Common myeloid progenitor, CD34-positive (primary cell): Measurements from ENCODE around the gene MARS1.

Experiments used
- CTCF ChIA-PET: fragments of 350-600 bp; sonication (Branson Sonifier 250); formaldehyde crosslinking; loops from one replicate; lab custom pipeline; 2021; ENCODE audit warnings: antibody characterized with exemption; lab: Charles Lee
- POLR2A ChIA-PET: fragments of 350-600 bp; sonication (Branson Sonifier 250); formaldehyde crosslinking; loops from one replicate; lab custom pipeline; 2021; ENCODE audit warnings: antibody characterized with exemption; lab: Charles Lee
- DNase-seq, 3 donors: peaks; one replicate each; pipeline versions ENCODE4 v3.0.0 to v3.0.0-alpha.2; 2013
- H3K27ac ChIP-seq, 2 experiments: 1 replicate in 1 of 2; 2 replicates in 1 of 2; pipeline ENCODE4 v1.7.0; 2013; ENCODE audit warnings: inconsistent platforms in 2 of 2, low read length in 2 of 2, mild to moderate bottlenecking in 2 of 2, low read depth in 1 of 2, moderate library complexity in 1 of 2; ENCODE audit not compliant: severe bottlenecking in 2 of 2, insufficient read depth in 1 of 2, poor library complexity in 1 of 2
- H3K27me3 ChIP-seq, 5 experiments: replicated peaks in 2 of 5; 1 replicate in 3 of 5; 2 replicates in 2 of 5; pipeline versions ENCODE4 v1.6.1 to v1.7.0; 2013; ENCODE audit warnings: low read length in 4 of 5, mild to moderate bottlenecking in 2 of 5, moderate library complexity in 2 of 5, inconsistent platforms in 1 of 5; ENCODE audit not compliant: insufficient read depth in 5 of 5, control insufficient read depth in 4 of 5
- H3K36me3 ChIP-seq, 4 experiments: 1 replicate in 2 of 4; 2 replicates in 2 of 4; pipeline versions ENCODE4 v1.6.1 to v1.7.0; 2013; ENCODE audit warnings: low read length in 3 of 4, control low read depth in 1 of 4, mild to moderate bottlenecking in 1 of 4; ENCODE audit not compliant: control insufficient read depth in 4 of 4, insufficient read depth in 4 of 4
- H3K4me1 ChIP-seq, 4 experiments: 1 replicate in 3 of 4; 2 replicates in 1 of 4; pipeline versions ENCODE4 v1.6.1 to v1.7.1; 2013; ENCODE audit warnings: low read length in 3 of 4, mild to moderate bottlenecking in 3 of 4, control low read depth in 1 of 4, inconsistent platforms in 1 of 4, moderate library complexity in 1 of 4; ENCODE audit not compliant: control insufficient read depth in 4 of 4, insufficient read depth in 4 of 4; ENCODE audit errors: control extremely low read depth in 1 of 4
- H3K4me3 ChIP-seq, 7 experiments: 1 replicate in 4 of 7; 2 replicates in 3 of 7; pipeline versions ENCODE4 v1.5.1 to v1.7.0; 2013; ENCODE audit warnings: mild to moderate bottlenecking in 7 of 7, low read length in 6 of 7, moderate library complexity in 6 of 7, inconsistent platforms in 2 of 7, low read depth in 2 of 7, control low read depth in 1 of 7; ENCODE audit not compliant: insufficient read depth in 4 of 7, control insufficient read depth in 1 of 7; ENCODE audit errors: extremely low read depth in 1 of 7
- H3K9me3 ChIP-seq, 5 experiments: 1 replicate in 4 of 5; 2 replicates in 1 of 5; pipeline versions ENCODE4 v1.6.1 to v1.7.1; 2013; ENCODE audit warnings: low read length in 4 of 5, mild to moderate bottlenecking in 2 of 5, inconsistent platforms in 1 of 5, low read depth in 1 of 5, moderate library complexity in 1 of 5; ENCODE audit not compliant: control insufficient read depth in 4 of 5, insufficient read depth in 2 of 5; ENCODE audit errors: control extremely low read depth in 1 of 5
- WGBS: methylation state at CpG from one replicate; pipeline ENCODE4 v1.1.5; 2013; ENCODE audit not compliant: insufficient coverage; 5-methylcytosine and 5-hydroxymethylcytosine counted together

The MARS1 gene

DNA sequence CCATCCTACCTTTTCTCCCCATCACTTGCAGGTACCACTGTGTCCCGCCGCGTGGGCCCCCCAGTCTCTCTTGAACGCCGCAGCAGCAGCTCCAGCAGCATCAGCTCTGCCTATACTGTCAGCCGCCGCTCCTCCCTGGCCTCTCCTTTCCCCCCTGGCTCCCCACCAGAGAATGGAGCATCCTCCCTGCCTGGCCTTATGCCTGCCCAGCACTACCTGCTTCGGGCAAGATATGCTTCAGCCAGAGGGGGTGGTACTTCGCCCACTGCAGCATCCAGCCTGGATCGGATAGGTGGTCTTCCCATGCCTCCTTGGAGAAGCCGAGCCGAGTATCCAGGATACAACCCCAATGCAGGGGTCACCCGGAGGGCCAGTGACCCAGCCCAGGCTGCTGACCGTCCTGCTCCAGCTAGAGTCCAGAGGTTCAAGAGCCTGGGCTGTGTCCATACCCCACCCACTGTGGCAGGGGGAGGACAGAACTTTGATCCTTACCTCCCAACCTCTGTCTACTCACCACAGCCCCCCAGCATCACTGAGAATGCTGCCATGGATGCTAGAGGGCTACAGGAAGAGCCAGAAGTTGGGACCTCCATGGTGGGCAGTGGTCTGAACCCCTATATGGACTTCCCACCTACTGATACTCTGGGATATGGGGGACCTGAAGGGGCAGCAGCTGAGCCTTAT lies 17.4 kb upstream of the MARS1 start:
- H3K4me1 ChIP-seq: peaks cover 3 to 8% (median 5%) of the 10 kb centered on the region in 4 experiments
- CTCF ChIA-PET: interaction anchor here (1.0 to 16.7 kb wide), 6 partner anchors 8 to 75 kb away, joined by 3 to 184 read pairs (median 6); partner anchors contain the start of genes ARHGAP9, GLI1 and INHBE

DNA sequence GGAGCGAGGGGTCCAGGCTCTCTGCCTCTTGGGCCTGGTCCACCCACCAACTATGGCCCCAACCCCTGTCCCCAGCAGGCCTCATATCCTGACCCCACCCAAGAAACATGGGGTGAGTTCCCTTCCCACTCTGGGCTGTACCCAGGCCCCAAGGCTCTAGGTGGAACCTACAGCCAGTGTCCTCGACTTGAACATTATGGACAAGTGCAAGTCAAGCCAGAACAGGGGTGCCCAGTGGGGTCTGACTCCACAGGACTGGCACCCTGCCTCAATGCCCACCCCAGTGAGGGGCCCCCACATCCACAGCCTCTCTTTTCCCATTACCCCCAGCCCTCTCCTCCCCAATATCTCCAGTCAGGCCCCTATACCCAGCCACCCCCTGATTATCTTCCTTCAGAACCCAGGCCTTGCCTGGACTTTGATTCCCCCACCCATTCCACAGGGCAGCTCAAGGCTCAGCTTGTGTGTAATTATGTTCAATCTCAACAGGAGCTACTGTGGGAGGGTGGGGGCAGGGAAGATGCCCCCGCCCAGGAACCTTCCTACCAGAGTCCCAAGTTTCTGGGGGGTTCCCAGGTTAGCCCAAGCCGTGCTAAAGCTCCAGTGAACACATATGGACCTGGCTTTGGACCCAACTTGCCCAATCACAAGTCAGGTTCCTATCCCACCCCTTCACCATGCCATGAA lies 16.8 kb upstream of the MARS1 start:
- H3K9me3 ChIP-seq: no peaks in the 10 kb centered on the region
- no peak for DNase-seq
- no peaks in the 10 kb centered on the region for H3K27me3 ChIP-seq
- POLR2A ChIA-PET: interaction anchor here (0.7 kb wide), 1 partner anchor 64 kb away, joined by 3 read pairs; no protein-coding TSS in a partner anchor
- H3K4me1 ChIP-seq: peaks cover 3 to 15% (median 12%) of the 10 kb centered on the region in 4 experiments
- CTCF ChIA-PET: interaction anchor here (1.0 to 16.7 kb wide), 6 partner anchors 9 to 16 kb away, joined by 4 to 184 read pairs (median 6); partner anchors contain the start of genes ARHGAP9, GLI1 and INHBE
- H3K27ac ChIP-seq: no peak overlapping the region
- peaks cover 20 to 73% (median 58%) of the 10 kb centered on the region in 4 experiments for H3K36me3 ChIP-seq
- WGBS: 100% methylated on average over 1 of the region's 4 CpGs
- H3K4me3 ChIP-seq: no peak overlapping the region

More for the DNA sequence above, 17.4 kb upstream of the MARS1 start:
- H3K27ac ChIP-seq: no peak overlapping the region
- H3K9me3 ChIP-seq: no peaks in the 10 kb centered on the region
- POLR2A ChIA-PET: interaction anchor here (0.7 kb wide), 1 partner anchor 64 kb away, joined by 3 read pairs; no protein-coding TSS in a partner anchor
- DNase-seq: no peak
- 96% methylated on average over 11 of the region's 14 CpGs for WGBS
- peaks cover 20 to 72% (median 58%) of the 10 kb centered on the region in 4 experiments for H3K36me3 ChIP-seq
- no peaks in the 10 kb centered on the region for H3K27me3 ChIP-seq
- no peak overlapping the region for H3K4me3 ChIP-seq

DNA sequence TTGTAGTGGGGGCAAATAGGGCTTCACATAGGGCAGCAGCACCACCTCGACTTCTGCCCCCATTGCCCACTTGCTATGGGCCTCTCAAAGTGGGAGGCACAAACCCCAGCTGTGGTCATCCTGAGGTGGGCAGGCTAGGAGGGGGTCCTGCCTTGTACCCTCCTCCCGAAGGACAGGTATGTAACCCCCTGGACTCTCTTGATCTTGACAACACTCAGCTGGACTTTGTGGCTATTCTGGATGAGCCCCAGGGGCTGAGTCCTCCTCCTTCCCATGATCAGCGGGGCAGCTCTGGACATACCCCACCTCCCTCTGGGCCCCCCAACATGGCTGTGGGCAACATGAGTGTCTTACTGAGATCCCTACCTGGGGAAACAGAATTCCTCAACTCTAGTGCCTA lies 16.2 kb upstream of the MARS1 start:
- DNase-seq: no peak
- ChIA-PET POLR2A (no interaction called here), CTCF (interaction anchor here (1.0 to 16.7 kb wide), 5 partner anchors 9 to 16 kb away, joined by 4 to 184 read pairs (median 5); partner anchors contain the start of genes GLI1 and INHBE)
- Histone ChIP-seq H3K27me3 (no peaks in the 10 kb centered on the region), H3K36me3 (peaks cover 20 to 73% (median 58%) of the 10 kb centered on the region in 4 experiments), H3K27ac (no peak overlapping the region), H3K4me3 (no peak overlapping the region), H3K9me3 (no peaks in the 10 kb centered on the region), H3K4me1 (peaks cover 3 to 20% (median 17%) of the 10 kb centered on the region in 4 experiments)
- WGBS: 100% methylated on average over 3 of the region's 3 CpGs

DNA sequence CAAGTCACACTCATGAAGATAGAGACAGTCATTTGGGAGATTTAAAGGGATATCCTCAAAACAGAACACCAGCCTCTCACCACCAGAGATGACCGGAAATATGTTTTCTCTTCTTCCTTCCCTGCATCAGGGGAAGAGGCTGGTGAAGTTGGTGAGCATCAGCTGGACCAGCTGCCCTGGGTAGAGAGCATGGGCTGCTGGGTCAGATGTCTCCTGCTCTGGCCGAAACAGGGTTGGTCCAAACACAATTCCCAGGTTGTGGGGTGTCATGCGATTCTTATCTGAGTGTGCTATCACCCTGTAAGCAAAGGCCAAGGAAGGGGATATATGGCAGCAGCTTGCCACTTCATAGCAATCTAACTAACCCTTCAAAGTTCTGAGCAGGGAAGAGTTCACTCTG lies 15.5 kb upstream of the MARS1 start:
- WGBS: 100% methylated on average over 3 of the region's 3 CpGs
- peak overlapping the region in 1 of 2 experiments; percentile 6 for H3K27ac ChIP-seq
- H3K36me3 ChIP-seq: peaks cover 20 to 73% (median 58%) of the 10 kb centered on the region in 4 experiments
- no peaks in the 10 kb centered on the region for H3K27me3 ChIP-seq
- peaks cover 3 to 28% (median 23%) of the 10 kb centered on the region in 4 experiments for H3K4me1 ChIP-seq
- no peak for DNase-seq
- H3K4me3 ChIP-seq: no peak overlapping the region
- CTCF ChIA-PET: interaction anchor here (1.0 to 16.7 kb wide), 5 partner anchors 8 to 21 kb away, joined by 3 to 184 read pairs (median 4); partner anchors contain the start of genes GLI1 and INHBE
- no peaks in the 10 kb centered on the region for H3K9me3 ChIP-seq
- POLR2A ChIA-PET: no interaction called here

DNA sequence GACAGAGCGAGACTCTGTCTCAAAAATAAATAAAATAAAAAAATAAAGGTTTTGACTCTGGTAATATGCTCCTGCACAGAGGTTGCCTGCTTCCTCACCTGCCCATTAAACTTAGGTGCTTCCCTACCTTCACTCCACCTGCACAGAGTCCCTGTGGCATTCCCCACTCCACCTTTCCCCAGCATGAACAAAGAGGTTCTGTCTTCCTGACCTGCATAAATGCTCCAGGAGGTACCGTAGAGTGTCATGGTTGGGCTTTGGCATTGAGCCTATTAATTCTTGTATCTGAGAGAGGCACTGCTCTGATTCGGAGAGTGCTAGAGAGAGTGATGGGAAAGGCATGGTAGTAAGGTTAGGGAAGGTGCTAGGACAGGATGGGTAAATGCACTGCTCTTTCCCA lies 14.5 kb upstream of the MARS1 start:
- WGBS: no CpG with 5 or more reads among the region's 3 CpGs

DNA sequence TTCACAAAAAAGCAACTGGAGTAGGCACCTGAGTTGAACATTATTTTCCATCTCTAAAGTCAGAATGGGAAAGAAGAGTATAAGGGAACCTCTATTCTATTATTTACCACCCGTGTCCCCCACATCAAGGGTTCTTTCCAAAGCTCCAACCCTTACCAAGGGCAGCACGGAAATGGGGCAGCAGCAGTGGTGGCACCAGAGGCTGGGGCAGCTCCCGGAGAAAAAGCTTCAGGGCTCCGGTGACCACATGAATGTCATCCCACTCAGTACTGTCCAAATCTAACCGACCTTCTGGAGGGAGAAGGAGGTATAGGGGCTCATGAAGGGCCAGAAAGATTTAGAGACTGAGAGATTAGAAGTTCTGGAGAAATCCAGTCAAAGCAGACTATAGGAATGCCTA lies 14.0 kb upstream of the MARS1 start:
- Histone ChIP-seq H3K4me3 (no peak overlapping the region), H3K36me3 (peaks cover 20 to 64% (median 53%) of the 10 kb centered on the region in 4 experiments), H3K27me3 (no peaks in the 10 kb centered on the region), H3K27ac (no peak overlapping the region), H3K9me3 (no peaks in the 10 kb centered on the region), H3K4me1 (peaks cover 10 to 41% (median 37%) of the 10 kb centered on the region in 4 experiments)
- ChIA-PET CTCF (interaction anchor here (0.8 to 16.7 kb wide), 8 partner anchors 12 to 152 kb away, joined by 3 to 184 read pairs (median 3); partner anchors contain the start of gene GLI1), POLR2A (no interaction called here)
- DNase-seq: no peak
- WGBS: 100% methylated on average over 2 of the region's 5 CpGs

More for the DNA sequence above, 14.5 kb upstream of the MARS1 start:
- peaks cover 20 to 65% (median 53%) of the 10 kb centered on the region in 4 experiments for H3K36me3 ChIP-seq
- no peaks in the 10 kb centered on the region for H3K9me3 ChIP-seq
- DNase-seq: no peak
- H3K4me1 ChIP-seq: peaks cover 6 to 36% (median 32%) of the 10 kb centered on the region in 4 experiments
- no peaks in the 10 kb centered on the region for H3K27me3 ChIP-seq
- POLR2A ChIA-PET: no interaction called here
- CTCF ChIA-PET: interaction anchor here (0.8 to 16.7 kb wide), 6 partner anchors 11 to 152 kb away, joined by 3 to 184 read pairs (median 3); partner anchors contain the start of gene GLI1
- no peak overlapping the region for H3K4me3 ChIP-seq
- H3K27ac ChIP-seq: no peak overlapping the region
